ENCODE results near the gene MAP2K3. TPM values are rescaled to one million over a fixed set of nuclear protein-coding genes. Genes with fewer than 3 reads are reported as not detected.
"Not testable (repeated sequence)": the region's sequence is repeated elsewhere in the genome, so short reads cannot be mapped to it uniquely, and the experiment has no call there.

MAP2K3 gene
- total and polyA plus RNA-seq, 2 experiments from 2014 or later, result 18.4 to 42.5 TPM

- not testable (repeated sequence) for H3K27me3 ChIP-seq; H3K4me3 ChIP-seq; H3K4me1 ChIP-seq (ENCODE audit: low read depth); DNase-seq (ENCODE audit: low read depth in 1 of 2, low spot score in 1 of 2); H3K36me3 ChIP-seq; H3K9me3 ChIP-seq (ENCODE audit: low read depth); H3K27ac ChIP-seq
These were observed 24.4 kb downstream of the MAP2K3 start for GRCh38 chr17:21308931-21309381.

- H3K4me3 ChIP-seq; H3K4me1 ChIP-seq (ENCODE audit: low read depth); H3K27ac ChIP-seq; H3K36me3 ChIP-seq; H3K27me3 ChIP-seq; H3K9me3 ChIP-seq (ENCODE audit: low read depth); DNase-seq (ENCODE audit: low read depth in 1 of 2, low spot score in 1 of 2): not testable (repeated sequence)
These were observed 25.7 kb downstream of the MAP2K3 start for GRCh38 chr17:21310061-21310765.

GRCh38 chr17:21310766-21311602 is 26.5 kb downstream of the MAP2K3 start:
- H3K4me3 ChIP-seq; H3K27me3 ChIP-seq; H3K36me3 ChIP-seq; H3K9me3 ChIP-seq (ENCODE audit: low read depth); H3K4me1 ChIP-seq (ENCODE audit: low read depth); H3K27ac ChIP-seq; DNase-seq (ENCODE audit: low read depth in 1 of 2, low spot score in 1 of 2): not testable (repeated sequence)

GRCh38 chr17:21313320-21313719 is 28.8 kb downstream of the MAP2K3 start:
- H3K36me3 ChIP-seq, result no peaks in the 10 kb centered on the region
- H3K4me1 ChIP-seq (ENCODE audit: low read depth), result no peaks in the 10 kb centered on the region
- no peak overlapping the region for H3K27ac ChIP-seq
- no peaks in the 10 kb centered on the region for H3K27me3 ChIP-seq
- H3K4me3 ChIP-seq, result no peak overlapping the region
- DNase-seq (ENCODE audit: low read depth in 1 of 2, low spot score in 1 of 2), result no peak
- TF ChIP-seq CTCF (IDR thresholded peaks at IDR 0.05; ENCODE audit: low read depth, low read length), result no peak
- no peaks in the 10 kb centered on the region for H3K9me3 ChIP-seq (ENCODE audit: low read depth)

GRCh38 chr17:21313761-21314160 is 29.2 kb downstream of the MAP2K3 start:
- DNase-seq (ENCODE audit: low read depth in 1 of 2, low spot score in 1 of 2); H3K36me3 ChIP-seq: not testable (repeated sequence)

GRCh38 chr17:21314261-21314664 is 29.8 kb downstream of the MAP2K3 start:
- H3K4me3 ChIP-seq; DNase-seq (ENCODE audit: low read depth in 1 of 2, low spot score in 1 of 2); H3K27ac ChIP-seq: not testable (repeated sequence)

More at GRCh38 chr17:21313761-21314160, 29.2 kb downstream of the MAP2K3 start:
- not testable (repeated sequence) for H3K4me3 ChIP-seq; H3K27ac ChIP-seq; H3K9me3 ChIP-seq (ENCODE audit: low read depth); H3K27me3 ChIP-seq; H3K4me1 ChIP-seq (ENCODE audit: low read depth)

GRCh38 chr17:21314701-21315111 is 30.2 kb downstream of the MAP2K3 start:
- H3K4me3 ChIP-seq; H3K27ac ChIP-seq; H3K36me3 ChIP-seq; H3K27me3 ChIP-seq; DNase-seq (ENCODE audit: low read depth in 1 of 2, low spot score in 1 of 2); H3K9me3 ChIP-seq (ENCODE audit: low read depth); H3K4me1 ChIP-seq (ENCODE audit: low read depth): not testable (repeated sequence)

More at GRCh38 chr17:21314261-21314664, 29.8 kb downstream of the MAP2K3 start:
- not testable (repeated sequence) for H3K9me3 ChIP-seq (ENCODE audit: low read depth); H3K4me1 ChIP-seq (ENCODE audit: low read depth); H3K27me3 ChIP-seq; H3K36me3 ChIP-seq

GRCh38 chr17:21315246-21316000 is 30.9 kb downstream of the MAP2K3 start:
- not testable (repeated sequence) for H3K4me3 ChIP-seq; H3K36me3 ChIP-seq; H3K27ac ChIP-seq; H3K4me1 ChIP-seq (ENCODE audit: low read depth); H3K27me3 ChIP-seq; H3K9me3 ChIP-seq (ENCODE audit: low read depth); DNase-seq (ENCODE audit: low read depth in 1 of 2, low spot score in 1 of 2)

GRCh38 chr17:21316212-21316886 is 31.8 kb downstream of the MAP2K3 start:
- DNase-seq (ENCODE audit: low read depth in 1 of 2, low spot score in 1 of 2); H3K27me3 ChIP-seq; H3K4me1 ChIP-seq (ENCODE audit: low read depth); H3K4me3 ChIP-seq; H3K27ac ChIP-seq; H3K36me3 ChIP-seq; H3K9me3 ChIP-seq (ENCODE audit: low read depth): not testable (repeated sequence)

- not testable (repeated sequence) for H3K27me3 ChIP-seq; H3K36me3 ChIP-seq; H3K4me1 ChIP-seq (ENCODE audit: low read depth); H3K27ac ChIP-seq; H3K4me3 ChIP-seq; H3K9me3 ChIP-seq (ENCODE audit: low read depth)
- peak; percentile 38 to 58 for DNase-seq (ENCODE audit: low read depth in 1 of 2, low spot score in 1 of 2)
These were observed 32.5 kb downstream of the MAP2K3 start for GRCh38 chr17:21316887-21317500.

- DNase-seq (ENCODE audit: low read depth in 1 of 2, low spot score in 1 of 2); H3K36me3 ChIP-seq; H3K9me3 ChIP-seq (ENCODE audit: low read depth); H3K27ac ChIP-seq; H3K4me3 ChIP-seq; H3K4me1 ChIP-seq (ENCODE audit: low read depth); H3K27me3 ChIP-seq: not testable (repeated sequence)
These were observed 33.3 kb downstream of the MAP2K3 start for GRCh38 chr17:21317821-21318220.

All from cardiac muscle cell (in vitro differentiated cells and primary cell).